Prostate gland (tissue), 2 donors: Measurements from ENCODE around the gene DOCK3.

ENCODE experiments used
- CTCF ChIP-seq, 4 experiments: fragments of 200-600 bp in 2 of 4; fragments of 450-650 bp in 2 of 4; sonication (generic) in 2 of 4; IDR thresholded peaks; 1 replicate in 3 of 4; 2 replicates in 1 of 4; pipeline ENCODE4 v1.5.1; 2016 to 2019; ENCODE audit warnings: antibody characterized with exemption in 4 of 4, mild to moderate bottlenecking in 2 of 4, moderate library complexity in 2 of 4
- POLR2A ChIP-seq: fragments of 450-650 bp; IDR thresholded peaks from one replicate; pipeline ENCODE4 v1.6.1; 2016; ENCODE audit warnings: antibody characterized with exemption, mild to moderate bottlenecking
- POLR2AphosphoS5 ChIP-seq: sonication (generic); formaldehyde crosslinking; IDR thresholded peaks from one replicate; pipeline ENCODE4 v1.6.1; 2017; ENCODE audit warnings: antibody characterized with exemption

DNA sequence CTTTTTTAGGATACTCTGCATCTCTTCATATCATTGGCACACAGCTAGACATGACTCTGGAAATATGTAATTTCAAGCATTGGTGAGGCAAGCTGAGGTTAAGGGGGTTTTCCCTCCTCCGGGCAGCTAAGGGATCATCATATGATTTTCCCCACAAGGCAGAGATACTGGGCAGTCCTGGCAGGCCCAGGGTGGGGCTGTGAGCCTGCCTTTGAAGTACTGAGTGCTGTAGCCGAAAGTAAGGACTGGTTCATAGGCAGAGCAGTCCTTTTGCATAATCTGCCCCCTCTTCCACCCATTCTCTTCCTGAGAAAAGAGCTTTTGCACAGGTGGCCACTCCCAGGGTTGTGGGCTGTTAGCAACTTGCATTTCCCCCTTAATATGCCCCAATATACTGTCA, 541.6 kb downstream of the DOCK3 start:
- TF ChIP-seq CTCF (IDR thresholded peaks at IDR 0.05) (no peak), POLR2A (no peak), POLR2AphosphoS5 (no peak)
